Skeletal muscle cell (primary cell): ENCODE measurements around the gene CEP78.

Source experiments
- DNase-seq: peaks from one replicate; pipeline ENCODE4 v3.0.0-alpha.2; 2010; ENCODE audit warnings: low read depth
- H3K4me3 ChIP-seq: 2 replicates; pipeline ENCODE4 v1.5.1; 2011; ENCODE audit warnings: low read depth, mild to moderate bottlenecking, control low read depth, low read length, moderate library complexity

CEP78 gene

DNA sequence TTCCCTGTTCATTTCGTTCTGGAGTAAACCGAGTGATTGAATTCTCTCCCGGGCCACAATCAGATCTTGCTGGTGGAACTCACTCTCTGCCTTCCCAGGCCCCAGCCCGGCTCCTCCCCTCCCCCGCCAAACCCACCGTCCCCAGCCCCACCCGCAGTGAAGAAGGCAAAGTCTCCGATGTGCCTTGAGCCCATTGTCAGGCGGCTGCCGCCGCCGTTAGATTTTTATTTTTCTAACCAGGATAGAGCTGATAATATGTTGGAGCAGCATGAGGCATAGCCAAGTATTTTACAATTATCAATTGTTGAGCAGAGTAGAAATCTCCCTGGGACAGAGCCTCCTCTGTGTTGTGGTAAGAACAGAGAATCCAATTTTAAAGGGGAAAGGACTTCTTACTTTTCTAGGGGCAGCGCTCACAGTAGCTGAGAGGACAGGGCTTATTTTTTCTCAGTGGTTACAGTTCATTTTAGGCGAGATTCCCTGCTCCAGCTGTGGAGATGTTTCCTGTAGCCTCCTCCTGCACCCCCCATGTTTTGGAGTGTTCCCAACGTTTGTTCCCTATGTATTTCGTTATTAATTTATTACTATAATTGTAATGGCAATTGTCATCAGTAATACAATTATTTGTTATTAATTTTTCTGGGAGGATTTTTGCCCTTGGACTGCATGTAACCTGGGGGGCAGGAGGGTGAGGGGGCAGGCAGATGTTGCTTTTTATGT lies 62.3 kb downstream of the CEP78 start:
- peak overlapping the region; percentile 96 for H3K4me3 ChIP-seq
- no peak for DNase-seq

GRCh38 chr9:78300209-78300608 lies 64.3 kb downstream of the CEP78 start:
- DNase-seq = no peak
- H3K4me3 ChIP-seq = no peak overlapping the region

GRCh38 chr9:78301466-78301865 lies 65.6 kb downstream of the CEP78 start:
- H3K4me3 ChIP-seq = no peak overlapping the region
- no peak for DNase-seq

DNA sequence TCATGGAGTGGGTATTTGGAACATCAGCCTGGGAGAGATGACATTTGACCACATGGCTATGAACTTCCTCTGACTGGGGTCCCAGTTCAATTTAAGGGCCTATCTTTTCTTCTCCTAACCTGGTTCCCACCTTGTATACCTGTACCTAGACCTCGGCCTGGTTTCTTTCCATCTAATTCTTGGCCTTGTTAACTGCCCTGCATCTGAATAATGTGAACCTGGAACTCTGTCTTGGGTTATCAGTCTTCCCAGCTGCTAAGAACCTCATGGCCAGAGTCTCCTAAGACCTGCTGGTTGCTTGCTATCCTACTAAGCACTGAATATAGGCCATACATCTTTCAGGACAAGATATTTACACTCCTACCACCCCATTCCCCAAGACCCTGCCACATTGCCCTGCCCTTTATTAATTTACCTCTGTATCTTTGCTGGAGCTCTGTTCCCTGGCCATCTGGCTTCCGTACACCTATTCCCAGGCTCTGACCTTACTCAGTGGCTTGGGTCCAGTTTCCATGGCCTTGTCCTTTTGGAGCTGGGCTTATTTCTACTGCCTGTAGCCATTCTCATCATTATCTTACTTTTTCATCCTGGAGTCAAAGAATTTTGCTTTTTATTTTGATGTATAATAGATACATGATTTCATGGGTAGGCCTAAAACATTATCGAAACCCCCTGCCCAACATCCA lies 67.6 kb downstream of the CEP78 start:
- no peak overlapping the region for H3K4me3 ChIP-seq

GRCh38 chr9:78304357-78304756 lies 68.5 kb downstream of the CEP78 start:
- H3K4me3 ChIP-seq = no peak overlapping the region
- no peak for DNase-seq

More for the DNA sequence above, 67.6 kb downstream of the CEP78 start:
- DNase-seq = no peak

DNA sequence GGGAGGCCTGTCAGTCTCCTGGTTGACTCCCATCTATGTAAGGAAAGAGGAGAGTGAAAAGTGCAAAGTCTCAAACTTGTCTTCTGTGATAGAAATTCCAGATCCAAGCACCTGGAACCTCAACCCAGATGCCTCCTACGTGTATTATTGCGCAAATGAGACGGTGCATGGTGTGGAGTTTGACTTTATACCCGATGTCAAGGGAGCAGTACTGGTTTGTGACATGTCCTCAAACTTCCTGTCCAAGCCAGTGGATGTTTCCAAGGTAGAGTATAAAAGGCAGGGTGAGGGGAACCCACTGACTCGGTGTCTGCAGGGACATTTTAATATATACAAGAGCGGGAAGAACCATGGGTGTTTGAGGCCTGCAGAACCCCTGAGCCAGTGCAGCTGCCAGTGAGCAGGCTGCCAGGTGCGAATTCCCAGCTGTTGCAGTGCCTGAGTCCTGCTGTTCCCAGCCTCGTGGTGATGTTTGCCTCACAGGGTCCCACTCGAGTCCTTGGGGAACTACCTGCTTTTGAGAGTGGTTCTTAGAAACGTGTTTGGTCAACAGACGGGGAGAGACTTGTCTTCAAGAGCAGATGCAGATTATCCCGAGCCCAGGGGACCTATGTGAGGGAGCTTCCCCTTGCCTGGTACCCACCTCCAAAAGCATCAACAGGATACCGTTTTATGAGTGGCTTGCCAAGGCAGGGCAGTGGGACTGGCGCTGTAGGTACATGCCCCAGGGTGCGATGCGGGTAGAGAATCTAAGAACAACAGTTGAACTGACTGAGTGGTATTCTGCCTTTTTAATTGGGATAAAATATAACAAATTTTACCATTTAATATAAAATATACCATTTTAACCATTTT lies 70.6 kb downstream of the CEP78 start:
- no peak for DNase-seq
- no peak overlapping the region for H3K4me3 ChIP-seq

DNA sequence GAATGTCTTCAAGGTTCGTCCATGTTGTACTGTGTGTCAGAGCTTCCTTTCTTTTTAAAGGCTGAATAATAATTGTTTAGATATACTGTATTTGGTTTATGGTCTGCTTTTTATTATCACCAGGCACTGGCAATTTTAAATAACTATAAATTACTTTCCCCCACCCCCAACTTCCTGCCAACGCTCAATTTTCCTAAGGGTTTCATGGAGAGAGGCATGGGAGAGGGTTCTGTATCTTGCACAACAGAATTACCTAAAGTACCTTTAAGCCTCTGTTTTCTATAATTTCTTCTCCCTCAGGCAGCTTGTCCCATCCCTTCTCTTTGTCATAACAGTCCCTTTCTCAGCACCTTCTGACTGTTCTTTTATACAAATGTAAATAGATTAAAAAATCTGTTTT lies 71.5 kb downstream of the CEP78 start:
- DNase-seq = no peak
- H3K4me3 ChIP-seq = no peak overlapping the region

DNA sequence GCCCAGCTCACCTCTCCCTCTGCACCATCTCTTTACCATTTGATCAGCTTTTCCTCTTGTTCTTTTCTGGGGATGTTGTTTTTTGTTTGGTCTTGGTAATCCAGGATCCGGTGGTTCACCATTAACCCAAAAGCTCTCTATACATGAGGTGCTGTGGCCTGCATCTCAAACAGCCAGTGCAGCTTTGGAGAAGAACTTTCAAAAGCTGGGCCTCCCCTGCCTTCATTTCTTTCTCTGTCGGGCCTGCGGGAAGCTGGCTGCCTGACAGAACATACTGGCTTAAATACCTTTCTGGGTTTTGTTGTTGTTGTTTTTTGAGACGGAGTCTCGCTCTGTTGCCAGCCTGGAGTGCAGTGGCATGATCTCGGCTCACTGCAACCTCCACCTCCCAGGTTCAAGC lies 73.2 kb downstream of the CEP78 start:
- DNase-seq = no peak
- H3K4me3 ChIP-seq = no peak overlapping the region

- H3K4me3 ChIP-seq = no peak overlapping the region
- no peak for DNase-seq
These were observed 75.2 kb downstream of the CEP78 start for GRCh38 chr9:78311075-78311474.

DNA sequence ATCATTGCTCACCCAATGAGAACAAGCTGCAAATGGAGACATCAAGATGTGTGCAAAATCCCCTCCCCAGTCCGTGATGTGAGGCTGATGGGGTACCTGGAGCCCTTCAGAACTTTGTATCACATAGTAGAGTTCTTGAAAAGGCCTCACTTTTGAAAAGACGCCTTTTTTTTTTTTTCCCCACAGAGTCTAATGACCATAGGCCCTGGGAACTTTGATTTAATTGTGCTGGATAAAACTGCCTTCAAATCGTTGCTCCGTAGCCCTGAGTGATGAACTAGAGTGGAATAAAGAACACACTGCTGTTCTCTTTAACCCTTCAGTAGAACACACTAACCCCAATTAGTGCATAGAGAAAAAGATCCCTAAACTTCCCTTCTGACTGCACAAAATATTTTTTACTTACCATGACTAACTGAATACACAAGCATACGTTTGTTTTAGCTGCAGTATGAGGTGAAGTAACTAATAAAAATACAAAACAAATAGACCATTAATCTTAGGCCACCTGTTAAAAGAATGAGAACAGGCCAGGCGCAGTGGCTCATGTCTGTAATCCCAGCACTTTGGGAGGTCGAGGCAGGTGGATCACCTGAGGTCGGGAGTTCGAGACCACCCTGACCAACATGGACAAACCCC lies 76.1 kb downstream of the CEP78 start:
- no peak for DNase-seq
- H3K4me3 ChIP-seq = no peak overlapping the region

DNA sequence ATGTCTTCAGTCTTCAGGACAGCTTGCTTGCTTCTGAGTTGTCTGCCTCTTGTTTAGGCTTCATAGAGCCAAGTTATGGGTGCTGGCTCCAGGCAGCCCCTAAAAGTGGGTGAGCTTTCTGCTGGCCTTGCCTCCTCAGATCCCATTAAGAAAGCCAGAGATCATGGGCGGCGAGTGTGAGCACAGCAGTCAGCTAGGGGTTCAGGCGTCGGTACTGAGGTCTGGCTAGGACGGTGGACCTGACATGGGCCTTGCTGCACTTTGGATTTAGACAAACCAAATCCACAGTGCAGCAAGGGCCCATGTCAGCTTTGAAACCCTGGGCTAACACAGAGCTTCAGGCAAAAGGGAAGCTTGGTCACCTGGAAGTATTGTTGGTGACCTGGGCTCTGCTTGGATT lies 78.7 kb downstream of the CEP78 start:
- no peak for DNase-seq

DNA sequence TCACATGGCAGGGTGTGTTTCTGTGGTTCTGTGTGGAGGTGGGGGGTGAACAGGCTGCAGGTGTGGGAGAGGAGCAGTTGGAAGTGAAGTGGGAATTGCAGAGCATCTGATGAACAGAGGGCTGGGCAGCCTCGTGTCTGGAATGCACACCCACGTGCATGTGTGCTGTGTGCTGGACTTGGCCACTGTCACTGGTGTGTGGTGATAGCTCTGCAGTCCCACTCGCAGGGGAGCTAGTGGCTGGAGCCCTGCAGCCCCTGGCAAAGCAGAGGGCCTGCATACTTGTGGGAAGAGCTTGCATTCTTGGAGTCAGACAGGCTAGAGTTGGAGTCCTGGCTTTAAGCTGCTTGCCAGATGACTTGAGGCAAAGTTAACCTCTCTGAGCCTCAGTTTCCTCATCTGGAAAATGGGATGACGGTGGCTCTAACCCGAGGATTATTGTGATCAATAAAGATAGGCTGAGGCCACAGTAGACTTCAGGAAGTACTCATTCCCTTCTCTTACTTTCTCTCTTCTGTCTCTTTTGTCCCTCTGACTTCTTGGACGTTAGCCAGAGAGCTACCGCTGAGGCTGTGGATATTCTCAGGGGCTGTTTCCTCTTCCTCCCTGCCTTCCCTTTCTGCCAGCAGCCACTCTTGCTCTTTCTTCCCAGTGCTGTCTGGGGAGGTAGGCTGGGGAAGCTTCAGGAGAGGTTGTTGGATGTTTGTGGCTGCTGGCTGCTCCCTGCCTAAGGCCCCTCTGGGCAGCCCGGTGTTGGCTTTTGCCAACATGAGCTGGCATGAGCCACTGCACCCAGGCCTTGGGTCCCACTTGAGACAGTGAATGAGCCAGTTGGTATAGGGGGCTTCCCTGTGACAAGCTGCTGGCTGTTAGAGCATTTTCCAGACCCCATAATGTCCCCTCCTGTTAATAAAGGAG lies 79.3 kb downstream of the CEP78 start:
- H3K4me3 ChIP-seq = no peak overlapping the region
- DNase-seq = no peak

More for the DNA sequence above, 78.7 kb downstream of the CEP78 start:
- no peak overlapping the region for H3K4me3 ChIP-seq

DNA sequence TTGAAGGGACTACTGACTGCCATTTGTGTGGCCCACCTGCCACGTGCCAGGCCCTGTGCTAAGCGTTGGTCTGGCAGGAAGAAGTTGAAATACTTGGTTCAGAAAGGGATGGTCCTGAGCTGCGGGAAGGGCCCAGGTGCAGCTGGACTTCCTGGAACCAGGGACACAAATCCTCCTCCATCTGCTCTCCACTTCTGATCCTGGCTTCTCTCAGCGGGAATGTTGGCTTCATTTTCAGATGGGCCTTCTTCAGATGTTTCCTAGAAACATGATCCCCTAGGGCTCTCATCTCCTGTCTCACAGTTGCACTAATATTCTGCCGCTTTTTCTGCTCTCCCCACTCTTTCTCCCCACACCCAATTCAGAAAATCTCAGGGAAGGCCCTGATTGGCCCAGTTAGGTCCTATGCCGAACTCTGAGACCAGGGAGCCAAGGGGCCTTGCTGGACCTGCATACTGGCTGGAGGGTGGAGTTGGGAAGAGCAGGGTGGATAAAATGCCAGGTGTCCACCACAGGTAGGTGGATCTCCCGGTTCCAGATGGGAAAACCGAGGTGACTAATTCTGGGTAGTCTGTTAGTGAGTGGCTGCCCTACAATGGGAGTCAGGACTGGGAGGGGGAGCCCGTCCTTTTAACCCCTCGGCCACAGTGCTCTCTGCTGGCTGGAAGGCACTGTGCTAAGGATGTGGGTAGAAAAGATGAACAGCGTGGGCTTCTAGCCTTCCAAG lies 80.5 kb downstream of the CEP78 start:
- no peak for DNase-seq
- no peak overlapping the region for H3K4me3 ChIP-seq

GRCh38 chr9:78319197-78320029 lies 83.5 kb downstream of the CEP78 start:
- no peak overlapping the region for H3K4me3 ChIP-seq
- DNase-seq = no peak

DNA sequence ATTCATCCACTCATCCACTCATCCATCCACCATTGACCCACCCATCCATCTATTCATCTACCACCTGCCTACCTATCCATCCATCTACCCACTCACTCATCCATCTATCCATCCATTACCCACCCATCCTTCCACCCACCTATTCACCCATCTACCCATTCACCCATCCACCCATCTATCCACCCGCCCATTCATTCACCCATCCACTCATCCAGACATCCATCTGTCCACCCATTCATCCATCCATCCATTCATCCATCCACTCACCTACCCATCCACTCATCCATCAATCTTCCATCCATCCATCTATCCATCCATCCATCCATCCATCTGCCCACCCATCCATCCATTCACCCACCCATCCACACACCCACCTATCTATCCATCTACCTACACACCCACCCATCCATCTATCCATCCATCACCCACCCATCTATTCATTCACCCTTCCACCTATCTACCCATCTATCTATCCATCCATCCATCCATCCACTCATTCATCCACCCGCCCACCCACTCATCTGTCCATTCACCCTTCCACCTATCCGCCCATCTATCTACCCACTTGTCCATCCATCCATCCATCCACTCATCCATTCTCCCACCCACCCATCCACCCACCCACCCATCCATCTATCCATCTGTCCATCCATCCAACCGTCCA lies 84.3 kb downstream of the CEP78 start:
- DNase-seq = no peak
- no peak overlapping the region for H3K4me3 ChIP-seq

- DNase-seq = no peak
- no peak overlapping the region for H3K4me3 ChIP-seq
These were observed 85.1 kb downstream of the CEP78 start for GRCh38 chr9:78320875-78321496.
